Renal pelvis (tissue), 4 donors: Measurements from ENCODE around the gene BGN. TPM values are rescaled to one million over a fixed set of nuclear protein-coding genes. Genes with fewer than 3 reads are reported as not detected.

Experiments
- DNase-seq: peaks from one replicate; pipeline ENCODE4 v3.0.0-alpha.2; 2013
- polyA plus RNA-seq, 3 donors: library from polyadenylated mRNA; unstranded; fragments of 120-200 nt; gene quantifications; one replicate each; pipeline ENCODE4 v1.2.1, GENCODE V29; 2013; ENCODE audit not compliant: insufficient read length in 3 of 3

The BGN gene
- polyA plus RNA-seq, 3 donors = 153 to 210 (median 155) TPM

DNA sequence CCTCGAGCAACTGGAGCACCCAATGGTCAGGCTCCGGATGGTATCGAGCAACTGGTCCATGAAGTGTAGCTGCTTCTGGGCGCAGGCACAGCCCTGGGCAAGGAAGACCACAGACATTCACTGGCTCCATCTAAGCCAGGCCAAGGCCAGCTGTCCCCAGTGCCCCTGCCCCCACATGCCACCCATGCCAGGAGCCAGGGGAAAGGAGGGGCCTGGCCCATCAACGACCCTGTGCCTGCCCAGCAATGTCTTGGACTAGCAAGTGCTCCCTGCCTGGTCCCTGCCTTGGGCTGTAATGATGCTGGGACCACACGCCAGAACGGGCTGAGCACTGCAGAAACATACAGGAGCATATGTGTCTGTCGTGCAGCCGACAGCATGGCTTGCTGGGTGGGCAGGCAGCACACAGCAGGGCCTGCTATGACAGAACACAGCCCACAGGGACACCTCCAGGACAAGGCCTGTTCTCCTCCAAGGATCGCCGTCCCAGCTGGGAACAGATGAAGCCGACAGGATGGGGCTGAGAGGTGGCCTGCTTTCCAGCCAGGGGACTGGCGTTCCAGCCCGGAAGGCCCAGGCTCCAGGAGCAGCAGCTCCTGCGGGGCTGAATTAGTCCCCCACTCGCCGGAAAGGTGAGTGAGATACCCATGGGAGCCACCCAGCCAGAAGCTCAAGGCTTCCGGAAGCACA, 37.5 kb upstream of the BGN start:
- DNase-seq = no peak

DNA sequence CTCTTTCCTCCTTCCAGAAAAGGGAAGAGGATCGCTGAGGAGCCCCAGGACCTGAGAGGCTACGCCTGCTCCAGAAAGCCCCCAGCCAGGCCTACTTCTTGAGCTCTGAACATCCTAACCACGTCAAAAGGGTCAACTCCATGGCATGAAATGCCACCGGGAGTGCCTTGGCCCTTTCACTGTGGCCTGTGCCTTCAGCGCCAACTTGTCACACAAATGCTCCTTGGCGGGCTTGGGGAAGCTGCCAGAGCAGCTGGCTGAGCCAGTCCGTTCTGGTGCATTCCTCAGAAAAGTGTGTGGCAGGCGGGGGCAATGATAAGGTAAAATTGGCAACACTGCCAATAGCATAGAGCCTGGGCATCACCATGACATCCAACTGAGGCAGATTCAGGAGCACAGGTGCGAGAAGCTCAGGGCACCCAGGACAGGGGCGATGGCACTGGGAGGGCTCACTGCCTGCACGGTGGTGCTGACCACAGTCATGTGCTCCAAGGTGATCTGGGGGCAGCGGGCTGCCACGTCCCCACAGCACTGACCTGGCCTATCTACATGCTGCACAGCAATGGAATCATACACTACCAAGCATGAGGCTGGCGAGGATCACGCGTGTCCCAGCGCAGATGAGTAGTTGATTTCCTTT, 36.8 kb upstream of the BGN start:
- DNase-seq = no peak

DNA sequence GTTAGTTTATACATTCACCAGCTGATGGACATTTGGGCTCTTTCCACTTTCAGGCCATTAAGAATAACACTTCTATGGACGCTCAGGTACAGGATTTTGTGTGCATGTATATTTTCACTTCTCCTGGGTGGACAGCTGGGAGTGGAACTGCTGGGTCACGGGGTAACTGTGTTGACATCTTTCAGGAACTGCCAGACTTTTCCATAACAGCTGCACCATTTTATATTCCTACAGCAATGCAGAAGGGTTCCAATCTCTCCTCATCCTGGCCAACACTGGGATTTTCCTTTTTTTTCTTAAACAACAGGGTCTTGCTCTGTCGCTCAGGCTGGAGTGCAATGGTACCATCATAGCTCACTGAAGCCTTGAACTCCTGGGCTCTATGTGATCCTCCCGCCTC, 36.3 kb upstream of the BGN start:
- no peak for DNase-seq

DNA sequence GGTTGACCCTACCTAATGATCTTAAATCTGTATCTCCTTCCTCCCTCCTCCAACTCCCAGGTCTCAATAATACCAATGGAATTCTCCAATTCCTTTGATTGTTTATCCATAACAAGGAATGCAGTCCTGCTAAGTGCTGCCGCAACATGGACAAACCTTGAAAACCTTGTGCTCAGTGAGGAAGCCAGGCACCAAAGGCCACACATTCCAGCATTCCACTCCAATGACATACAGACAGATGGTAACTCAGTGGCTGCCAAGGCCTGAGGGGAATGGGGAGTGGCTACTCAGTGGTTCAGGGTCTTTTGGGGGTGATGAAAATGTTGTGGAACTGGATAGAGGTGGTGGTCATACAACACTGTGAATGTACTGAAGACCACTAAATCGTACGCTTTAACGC, 34.8 kb upstream of the BGN start:
- no peak for DNase-seq

DNA sequence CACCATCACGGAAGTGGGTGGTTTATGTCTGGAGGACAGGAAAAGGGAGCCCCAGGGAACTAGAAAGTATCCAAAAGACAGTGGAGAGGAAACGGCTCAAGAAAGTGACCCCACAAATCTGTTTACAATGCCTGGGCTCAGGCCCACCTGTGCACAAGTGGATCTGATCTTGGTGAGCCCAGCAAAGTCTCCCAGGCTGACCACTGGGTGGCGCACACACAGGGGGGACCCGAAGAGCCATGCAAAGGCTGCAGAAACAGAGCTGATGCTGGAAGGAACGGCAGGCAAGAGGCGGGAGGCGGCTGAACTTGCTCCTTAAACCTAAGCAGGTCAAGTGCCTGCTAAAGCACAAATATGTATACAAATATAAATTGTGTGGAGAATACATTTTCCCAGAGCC, 34.0 kb upstream of the BGN start:
- DNase-seq = no peak

DNA sequence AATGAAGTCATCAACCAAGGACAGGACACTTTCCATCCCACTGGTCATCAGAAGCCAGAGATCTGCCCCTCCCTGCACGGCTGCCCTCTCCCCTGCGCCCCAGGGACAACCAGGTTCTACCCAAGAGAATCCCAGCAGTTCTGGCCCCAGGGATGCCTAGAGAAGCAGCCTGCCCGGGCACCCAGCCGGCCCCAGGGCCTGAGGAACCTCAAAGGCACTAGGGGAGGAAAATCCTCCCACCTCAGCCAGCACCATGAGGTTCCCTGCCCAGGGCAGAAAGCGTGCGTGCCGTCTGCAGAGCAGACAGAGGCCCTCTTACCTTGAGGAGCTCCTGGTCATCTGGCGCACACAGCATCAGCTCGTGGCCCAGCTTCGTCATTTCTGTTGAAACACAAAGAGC, 32.5 kb upstream of the BGN start:
- DNase-seq = no peak

DNA sequence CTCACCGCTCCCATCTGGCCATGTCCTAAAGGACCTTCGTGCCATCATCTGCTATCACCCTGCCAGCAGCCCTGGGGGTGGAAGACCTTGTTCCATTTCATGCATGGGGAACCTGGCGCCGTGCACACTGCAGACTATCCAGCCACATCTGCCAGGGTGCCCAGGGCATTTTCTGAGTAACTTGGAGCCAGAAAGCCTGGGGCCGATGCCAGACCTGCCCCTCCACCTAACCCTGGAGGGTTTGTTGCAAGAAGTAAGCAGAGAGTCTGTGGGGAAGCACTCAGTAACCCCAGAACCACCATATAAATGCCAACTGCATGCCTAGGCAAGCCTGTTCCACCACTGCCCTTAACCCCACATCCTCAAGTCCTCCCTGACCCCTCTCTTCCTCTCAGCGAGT, 31.7 kb upstream of the BGN start:
- DNase-seq = no peak

DNA sequence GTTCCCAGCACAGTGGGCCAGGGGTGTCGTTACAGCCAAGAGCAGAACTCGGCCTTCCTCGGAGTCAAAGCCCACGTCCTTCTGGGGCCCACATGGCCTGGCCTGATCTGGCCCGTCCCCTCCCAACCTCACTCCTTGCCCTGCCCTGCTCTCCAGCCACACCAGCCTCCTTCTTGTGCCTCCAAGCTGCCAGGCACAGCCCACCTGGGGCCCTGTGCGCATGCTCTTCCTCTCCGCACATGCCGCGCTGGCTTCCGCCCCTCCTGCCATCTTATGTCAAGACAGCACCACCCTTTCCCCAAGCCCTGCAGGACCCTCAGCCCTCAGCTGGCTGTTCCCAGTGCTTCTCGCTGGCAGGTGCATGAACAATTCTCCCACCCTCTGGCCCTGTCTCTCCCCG, 31.2 kb upstream of the BGN start:
- DNase-seq = no peak

DNA sequence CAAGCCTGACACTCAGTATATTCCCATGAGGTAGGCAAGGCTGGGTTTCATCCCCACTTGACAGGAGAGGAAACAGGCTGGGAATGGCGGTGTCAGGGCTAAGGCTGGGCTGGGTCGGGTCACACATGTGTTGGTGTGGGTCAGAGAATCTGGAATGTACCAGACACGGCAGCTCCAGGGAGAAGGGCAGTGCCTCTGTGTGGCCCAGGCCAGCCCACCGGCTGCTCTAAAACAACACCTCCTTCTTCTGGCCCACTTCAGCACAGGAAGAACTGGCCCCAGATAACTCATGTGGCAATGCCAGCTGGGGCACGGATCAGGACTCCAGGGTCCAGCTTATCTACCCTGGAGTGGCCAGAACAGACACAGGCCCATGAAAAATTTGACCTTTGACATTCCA, 30.7 kb upstream of the BGN start:
- DNase-seq = no peak

DNA sequence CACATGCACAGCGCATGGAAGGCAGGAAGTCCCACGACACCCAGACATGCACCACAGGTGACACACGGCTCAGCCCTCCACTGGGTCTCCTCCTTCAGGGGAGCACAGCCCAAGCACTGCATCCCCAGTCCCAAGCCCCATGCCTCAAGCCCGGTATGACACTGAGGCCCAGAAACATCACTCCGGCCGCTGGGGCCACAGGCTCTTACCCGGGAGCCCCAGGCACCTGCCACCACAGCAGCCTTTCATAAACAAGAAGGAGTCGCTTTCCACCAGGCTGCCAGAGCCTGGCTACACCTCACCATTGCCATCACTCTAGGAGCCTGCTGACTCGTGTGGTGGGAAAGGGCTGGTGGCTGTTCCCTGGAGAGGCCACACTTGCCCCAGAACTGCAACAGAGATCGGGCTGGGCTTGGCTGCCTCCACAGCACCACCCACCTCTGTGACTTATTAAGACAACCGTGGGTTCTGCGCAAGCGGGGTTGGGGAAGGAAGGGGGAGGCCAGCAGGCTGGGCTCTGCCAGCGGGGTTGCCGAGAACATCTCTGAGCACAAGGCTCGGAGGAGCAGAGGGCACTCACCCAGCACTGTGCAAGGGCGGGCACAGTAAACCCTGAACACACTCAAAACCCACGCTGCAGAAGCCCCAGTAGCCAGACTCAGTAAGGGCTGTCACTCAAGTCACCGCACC, 28.9 kb upstream of the BGN start:
- DNase-seq = no peak

DNA sequence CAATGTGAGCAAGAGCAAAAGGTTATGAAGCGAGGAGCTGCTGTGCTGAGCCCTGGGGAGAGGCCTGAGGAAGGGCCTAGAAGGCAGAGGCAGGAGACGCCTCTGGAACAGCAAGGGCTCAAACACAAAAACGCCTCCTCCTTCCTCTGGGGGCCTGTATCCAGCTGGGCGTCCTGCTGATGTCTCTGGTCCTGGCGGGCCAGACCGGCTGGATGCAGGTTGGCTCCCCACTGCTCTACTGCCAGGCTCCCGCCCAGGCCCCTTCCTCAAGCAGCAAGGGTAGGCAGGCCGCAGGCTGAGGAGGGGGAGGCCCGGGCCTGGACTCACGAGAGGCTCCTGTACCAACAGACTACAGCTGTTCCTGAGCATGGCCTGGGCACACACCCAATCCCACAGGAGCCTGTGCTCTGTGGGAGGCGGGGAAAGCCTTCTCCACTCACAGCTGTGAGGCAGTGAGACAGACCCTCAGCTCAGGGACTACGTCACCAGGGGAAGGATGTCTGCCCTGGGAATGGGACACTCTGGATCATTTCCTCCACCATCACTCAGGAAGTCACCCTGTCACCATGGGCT, 26.7 kb upstream of the BGN start:
- DNase-seq = no peak

DNA sequence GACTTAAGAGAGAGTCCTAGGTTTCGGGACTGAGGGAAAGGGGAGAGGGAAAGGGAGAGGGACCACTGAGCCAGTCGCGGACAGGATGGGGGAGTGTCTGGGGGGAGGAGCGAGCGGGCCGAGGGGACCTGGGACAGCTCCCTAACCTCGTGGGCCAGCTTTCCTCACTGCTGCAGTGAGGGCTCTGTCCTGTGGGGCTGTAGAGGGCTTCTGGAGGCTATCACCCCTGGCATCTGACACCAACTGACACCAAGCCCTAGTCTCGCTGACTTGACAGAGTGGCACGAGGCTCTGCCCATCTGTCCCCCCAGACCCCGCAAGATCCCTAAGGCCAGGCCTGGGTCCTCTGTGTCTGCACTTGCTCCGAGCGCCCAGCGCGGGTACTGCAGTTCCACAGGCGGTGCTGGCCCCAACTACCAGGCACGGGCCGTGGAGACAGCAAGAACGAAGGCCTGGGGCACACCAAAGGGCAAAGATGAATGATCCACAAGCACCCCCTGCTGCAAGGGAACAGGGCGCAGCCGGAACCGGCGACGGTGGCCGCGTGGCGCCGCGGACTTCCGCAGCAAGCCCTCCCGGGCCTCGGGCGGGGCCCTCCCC, 24.9 kb upstream of the BGN start:
- no peak for DNase-seq

DNA sequence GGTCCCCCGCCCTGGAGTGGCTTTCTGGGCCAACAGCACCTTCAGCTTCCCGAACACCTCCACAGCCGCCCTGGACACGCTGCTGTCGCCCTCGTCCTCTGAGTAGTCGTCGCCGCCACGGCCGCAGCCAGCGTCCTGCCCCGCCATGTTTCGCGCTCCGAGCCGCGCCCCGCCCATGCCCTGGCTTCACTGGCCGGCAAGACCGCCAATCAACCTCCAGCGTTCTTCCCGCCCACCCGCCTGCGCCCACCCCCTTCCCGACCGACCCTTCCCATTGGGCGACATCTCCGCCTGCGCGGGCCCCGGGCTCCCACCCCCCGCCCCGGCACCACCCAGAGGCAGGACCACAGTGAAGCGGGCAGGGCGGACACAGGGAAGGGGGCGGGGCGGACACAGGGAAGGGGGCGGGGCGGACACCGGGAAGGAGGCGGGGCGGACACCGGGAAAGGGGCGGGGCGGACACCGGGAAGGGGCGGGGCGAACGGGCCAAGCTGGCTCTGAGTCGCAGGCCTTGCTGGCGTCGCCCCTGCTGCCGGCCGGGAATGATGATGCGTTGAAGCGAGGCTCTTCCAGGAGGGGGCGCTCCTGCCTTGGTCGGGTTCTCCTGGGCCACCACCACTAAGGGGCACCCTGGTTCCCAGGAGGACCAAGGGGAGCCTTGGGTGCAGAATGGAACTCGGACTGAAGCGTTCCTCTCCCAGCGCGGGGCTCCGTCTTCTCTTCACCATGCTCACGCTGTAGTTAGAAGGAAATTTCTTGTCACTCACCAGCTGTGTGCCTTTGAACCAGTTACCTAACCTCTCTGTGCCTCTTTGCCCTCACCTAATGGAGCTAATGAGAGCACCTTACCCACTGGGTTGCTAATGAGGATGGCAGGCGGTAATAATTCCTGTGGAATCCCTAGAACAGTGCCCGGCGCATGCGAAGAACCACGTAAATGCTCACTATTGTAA, 24.1 kb upstream of the BGN start, which contains the start of gene HAUS7:
Gene HAUS7 (minus strand): TSS at position 166 of the 953 bp plus-strand sequence. CDS start 19 bp downstream, at position 147.
- DNase-seq = peak; percentile 87

DNA sequence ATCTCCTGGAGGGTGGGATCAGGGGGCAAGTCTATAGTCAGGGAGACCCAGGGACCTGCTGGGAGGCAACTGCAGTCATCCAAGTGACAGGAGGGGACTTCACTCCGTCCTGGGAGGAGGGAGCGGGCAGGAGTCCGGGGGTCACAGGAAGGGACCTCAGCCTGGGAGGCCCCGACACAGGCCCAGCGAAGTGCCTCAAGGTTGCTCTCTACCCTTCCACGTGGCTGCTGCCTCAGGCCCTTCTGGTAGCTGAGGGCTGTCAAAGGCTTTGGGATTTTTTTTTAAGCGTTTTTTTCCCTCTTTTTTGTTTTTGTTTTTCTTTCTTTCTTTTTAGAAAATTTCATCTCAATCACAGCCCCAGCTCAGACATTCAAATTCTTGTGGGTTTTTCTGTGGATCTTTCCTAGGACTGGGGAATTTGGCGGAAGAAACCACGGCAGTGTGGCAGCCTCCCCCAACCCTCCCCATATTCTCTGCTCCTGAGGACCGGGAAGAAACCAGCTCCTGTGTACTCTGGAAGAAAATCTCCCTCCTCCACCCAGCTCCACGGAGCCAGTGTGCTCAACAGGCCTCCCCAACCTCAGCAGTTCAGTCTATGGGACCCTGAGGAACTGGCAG, 23.0 kb upstream of the BGN start:
- DNase-seq = no peak

DNA sequence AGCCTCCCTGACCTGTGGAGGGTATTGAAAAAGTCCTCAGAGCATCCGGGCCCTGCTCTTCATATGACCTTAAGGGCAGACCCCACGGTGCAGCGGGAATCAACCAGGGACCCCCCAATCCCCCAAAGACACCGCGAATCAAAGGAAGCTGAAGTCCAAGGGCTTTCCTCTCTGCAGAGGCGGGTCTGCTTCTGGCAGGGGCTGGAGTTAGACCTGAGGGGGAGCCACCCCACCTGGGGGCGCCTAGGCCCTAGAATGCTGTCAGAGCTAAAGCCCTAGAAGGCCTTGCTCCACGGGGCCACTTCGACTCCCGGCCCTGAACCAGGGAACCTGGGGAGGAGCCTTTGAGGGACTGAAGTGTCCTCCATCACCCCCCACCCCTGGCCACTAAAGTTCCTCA, 21.7 kb upstream of the BGN start:
- DNase-seq = no peak

DNA sequence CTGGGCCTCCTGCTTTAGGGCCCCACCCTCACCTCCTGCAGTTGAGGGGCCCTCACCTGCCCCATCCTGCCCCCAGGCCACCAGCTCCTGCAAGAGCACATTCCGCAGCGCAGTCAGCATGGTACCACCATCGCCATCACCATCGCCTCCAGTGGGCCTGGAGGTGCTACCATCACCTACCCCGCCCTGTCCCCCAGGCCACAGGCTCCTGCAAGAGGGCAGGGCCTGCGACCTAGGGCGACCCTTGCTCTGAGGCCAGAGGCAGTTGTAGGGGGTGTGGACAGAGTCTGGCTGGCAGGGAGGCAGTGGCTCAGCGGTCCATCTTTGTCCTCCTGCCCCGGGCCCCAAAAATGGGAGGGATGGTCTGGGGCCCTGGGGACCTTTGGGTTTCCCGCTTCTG, 20.5 kb upstream of the BGN start:
- DNase-seq = no peak

DNA sequence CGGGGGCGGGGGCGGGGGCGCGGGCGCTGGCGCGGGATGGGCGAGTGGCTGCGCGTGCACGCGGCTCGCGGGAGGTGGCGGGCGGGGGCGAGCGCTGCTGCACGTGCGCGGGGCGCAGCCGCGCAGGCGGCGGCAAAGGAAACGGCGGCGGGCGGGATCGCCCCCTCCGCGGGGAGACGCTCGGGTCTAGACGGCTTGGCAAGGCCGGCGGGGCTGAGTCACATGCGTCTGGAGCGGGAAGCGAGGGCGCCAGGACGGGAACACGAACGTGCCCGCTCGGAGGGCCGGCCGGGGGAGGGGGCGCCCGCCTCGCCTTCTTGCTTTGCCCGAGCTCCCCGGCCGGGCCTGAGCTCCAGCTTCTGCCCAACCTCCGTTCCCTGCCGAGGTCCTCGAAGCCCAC, 20.1 kb upstream of the BGN start:
- DNase-seq = no peak

DNA sequence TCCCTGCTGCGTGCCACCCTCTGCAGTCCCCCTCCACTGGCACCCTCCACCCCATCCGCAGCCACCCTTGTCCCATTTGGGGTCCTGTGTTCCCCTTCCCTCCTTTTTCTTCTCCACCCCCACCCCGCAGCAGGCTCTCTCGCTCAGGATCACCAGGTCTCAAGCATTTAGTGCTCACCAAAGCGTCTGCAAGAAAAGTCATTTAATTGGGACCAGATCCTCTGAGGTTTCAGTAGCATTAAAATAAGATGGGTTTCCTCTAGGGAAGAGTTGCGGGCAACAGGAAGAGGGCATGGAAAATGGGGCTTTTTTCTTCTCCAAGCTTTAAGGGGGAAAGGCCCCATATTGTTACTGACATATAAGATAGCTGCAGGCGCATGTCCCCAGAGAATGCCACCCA, 19.5 kb upstream of the BGN start:
- DNase-seq = no peak

DNA sequence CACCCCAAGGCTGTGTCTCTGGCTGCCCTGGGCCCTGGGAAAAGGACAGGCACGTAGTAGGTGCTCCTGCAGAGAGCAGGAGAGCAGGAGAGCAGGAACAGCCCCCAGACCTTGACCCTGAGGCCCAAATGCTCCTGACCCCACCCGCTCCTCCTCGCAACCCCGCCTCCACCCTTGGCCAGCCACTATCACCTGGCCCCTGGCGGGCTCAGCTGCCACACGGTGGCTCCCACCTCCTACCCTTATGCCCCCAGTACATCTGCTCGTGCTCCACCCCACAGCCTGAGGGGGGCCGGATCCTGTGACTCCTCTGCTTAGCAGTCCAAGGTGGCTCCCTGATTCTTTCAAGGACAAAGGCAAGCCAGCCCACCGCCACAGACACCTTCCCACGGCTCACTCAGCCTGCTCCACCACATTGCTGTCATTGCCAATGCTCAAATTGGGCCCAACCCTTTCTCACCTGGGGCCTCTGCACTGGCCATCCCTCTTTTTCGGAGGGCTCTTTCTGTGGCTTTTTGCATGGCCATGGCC, 19.0 kb upstream of the BGN start:
- DNase-seq = no peak

DNA sequence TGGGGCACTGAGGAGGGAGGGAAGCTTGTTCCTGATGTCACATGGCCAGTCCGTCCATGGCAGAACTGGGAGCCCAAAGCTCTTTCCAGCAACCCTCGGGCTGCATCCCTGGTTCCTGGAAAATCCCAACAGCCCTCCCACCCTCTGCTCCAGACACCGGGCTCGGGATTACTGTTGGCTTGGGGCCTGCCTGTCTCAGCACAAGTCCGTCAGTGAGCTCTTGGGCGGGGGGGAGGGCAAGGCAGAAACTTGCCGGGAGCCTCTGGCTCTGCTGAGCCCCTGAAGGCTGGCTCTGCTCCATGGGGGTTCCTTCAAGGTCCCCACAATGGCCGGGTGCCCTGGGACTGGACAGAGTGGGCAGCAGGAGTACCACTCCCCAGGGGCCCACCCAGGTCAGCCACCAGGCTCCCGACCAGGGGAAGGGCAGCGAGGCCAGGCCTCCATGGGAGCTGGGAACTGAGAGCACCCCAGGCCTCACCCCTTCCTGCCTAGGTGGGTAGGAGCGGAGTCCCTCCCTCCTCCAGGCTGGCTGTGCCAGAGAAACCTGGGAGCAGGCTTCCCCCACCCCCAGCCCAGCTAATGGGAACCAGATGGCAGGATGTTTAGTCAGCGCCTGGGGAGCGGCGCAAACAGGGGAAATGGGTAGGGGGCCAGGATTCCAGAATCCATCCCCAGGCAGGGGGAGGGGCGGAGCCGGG, 18.0 kb upstream of the BGN start:
- DNase-seq = no peak
